Measurements from ENCODE around the gene POLR3A.
"Not testable (repeated sequence)": the region's sequence is repeated elsewhere in the genome, so short reads cannot be mapped to it uniquely, and the experiment has no call there.

POLR3A gene

DNA sequence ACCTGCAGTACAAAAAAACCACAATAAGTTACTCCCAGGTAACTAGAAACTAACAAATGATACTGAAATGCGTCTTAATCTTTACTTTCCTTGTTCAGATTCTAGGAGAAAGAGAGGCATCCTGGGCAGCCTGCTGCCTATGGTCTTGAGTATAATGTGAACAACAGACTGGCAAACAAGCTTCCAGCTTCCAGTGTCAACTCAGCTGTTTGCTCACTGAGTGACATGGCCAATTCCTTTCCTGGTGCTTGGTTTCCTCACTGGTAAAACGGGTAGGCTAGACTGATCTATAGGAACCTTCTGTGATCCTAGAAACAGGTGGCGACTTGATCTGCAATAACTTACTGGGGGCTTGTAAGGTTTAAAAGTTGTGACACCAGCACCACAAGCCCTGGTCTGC, 10.1 kb downstream of the POLR3A start:
- no peak for DNase-seq (ENCODE audit: low spot score)

DNA sequence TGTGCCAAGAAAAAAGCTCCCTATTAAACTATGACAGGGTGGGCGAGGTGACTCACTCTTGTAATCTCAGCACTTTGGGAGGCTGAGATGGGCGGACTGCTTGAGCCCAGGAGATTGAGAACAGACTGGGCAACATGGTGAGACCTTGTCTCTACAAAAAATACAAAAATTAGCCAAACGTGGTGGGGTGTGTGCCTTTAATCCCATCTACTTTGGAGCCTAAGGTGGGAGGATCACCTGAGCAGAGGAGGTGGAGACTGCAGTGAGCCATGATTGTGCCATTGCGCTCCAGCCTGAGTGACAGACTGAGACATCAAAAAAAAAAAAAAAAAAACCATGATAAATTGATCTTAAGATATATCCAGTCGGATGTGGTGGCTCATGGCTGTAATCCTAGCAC, 11.5 kb downstream of the POLR3A start:
- no peak for DNase-seq (ENCODE audit: low spot score)

DNA sequence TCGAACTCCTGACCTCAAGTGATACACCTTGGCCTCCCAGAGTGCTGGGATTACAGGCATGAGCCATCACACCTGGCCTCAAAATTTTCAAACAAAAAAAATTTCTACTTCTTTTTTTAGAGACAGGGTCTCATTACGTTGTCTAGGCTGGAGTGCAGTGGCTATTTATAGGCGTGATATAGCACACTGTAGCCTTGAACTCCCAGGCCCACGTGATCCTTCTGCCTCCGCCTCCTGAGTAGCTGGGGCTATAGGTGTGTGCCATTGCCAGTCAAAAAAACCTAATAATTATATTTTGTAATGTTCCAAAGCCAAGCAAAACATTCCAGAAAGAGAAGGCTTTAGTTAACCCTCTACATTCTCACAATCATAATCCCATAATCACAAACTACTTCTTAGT, 13.8 kb downstream of the POLR3A start:
- DNase-seq (ENCODE audit: low spot score): no peak

DNA sequence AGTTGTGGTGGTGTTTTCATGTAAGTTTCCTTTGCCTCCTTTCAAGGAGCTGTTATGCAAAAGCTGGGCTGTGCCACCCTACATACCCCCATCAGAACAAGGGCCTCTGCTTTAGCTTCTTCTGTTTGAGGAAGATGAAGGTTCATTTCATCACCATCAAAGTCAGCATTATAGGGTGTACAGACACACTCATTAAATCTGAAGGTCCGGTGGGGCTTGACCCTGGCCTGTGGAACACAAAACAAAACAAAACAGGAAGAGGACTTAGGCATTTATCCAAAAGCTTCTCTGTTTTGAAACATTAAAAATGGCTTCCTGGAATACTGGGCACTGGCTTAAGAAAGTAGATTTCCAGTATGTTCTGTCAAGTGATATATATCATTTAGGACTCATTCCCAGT, 15.8 kb downstream of the POLR3A start:
- no peak for DNase-seq (ENCODE audit: low spot score)

DNA sequence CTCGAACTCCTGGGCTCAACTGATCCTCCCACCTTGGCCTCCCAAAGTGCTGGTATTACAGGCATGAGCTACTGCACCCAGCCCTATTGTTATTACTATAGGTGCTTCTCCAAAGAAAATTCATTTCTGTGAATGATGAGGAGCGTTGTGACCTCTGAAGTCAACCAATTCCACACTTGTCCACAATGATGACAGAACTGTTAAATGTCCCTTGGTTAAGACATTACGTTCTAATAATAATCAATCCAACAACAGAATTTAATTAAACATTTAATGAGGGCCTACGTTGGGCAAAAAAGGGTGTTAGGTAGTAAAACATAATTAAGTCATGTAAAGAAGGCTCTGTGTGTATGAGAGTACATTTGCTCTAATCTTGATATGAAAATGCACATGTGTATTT, 18.2 kb downstream of the POLR3A start:
- no peak for DNase-seq (ENCODE audit: low spot score)

DNA sequence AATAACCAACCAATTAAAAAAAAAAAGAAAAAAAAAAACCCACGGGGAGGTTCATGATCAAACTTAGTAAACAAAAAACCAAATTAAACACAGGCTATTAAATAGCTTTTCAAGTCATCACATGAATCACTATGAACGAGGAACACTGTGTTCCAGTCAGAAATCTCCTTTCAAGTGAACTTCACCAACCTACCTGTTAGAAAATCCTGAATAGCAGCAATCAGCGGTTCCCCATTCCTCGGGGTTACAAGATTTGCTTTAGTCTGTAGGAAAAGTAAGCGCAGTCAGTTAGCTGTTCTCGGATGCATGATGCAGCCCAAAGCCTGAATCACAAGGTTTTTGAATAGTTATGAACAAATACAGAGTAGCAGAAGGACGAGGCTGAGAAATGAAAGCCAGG, 19.0 kb downstream of the POLR3A start:
- no peak for DNase-seq (ENCODE audit: low spot score)

DNA sequence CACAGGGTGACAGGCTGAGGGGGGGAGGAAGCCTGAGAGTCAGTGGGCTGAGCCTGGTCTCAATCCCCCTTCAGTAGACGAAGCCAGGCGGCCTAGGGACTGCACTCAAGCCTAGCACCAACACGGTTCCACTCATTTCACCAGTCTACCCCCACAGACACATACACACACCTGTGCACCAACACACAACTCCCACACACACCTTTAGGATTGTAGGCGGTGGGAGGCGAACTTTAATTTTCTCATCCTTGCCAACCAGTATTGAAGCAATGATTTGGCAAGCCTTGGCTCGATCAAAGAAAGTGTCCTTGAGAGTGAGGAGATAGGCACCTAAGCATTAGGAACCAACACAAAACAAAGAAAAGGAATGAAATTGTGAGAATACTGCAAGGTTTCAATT, 19.7 kb downstream of the POLR3A start:
- DNase-seq (ENCODE audit: low spot score): no peak

DNA sequence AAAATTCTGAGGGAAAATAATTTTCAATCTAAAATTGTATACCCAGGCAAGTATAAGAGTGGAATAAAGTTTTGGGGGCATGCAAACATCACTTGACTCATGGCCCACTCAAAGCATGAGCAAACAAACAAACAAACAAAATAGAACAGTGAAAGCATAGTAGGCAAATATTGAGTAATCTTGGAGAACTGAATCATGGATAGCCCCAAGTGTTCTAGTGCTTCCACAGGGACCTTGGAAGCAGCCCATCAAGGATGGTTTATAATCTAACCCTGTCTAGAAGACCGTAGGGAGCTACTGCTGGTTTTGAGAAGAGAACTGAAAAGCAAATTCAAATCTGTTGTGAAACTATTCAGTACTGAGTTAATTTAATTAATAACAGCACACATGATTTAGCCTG, 22.1 kb downstream of the POLR3A start:
- no peak for DNase-seq (ENCODE audit: low spot score)

DNA sequence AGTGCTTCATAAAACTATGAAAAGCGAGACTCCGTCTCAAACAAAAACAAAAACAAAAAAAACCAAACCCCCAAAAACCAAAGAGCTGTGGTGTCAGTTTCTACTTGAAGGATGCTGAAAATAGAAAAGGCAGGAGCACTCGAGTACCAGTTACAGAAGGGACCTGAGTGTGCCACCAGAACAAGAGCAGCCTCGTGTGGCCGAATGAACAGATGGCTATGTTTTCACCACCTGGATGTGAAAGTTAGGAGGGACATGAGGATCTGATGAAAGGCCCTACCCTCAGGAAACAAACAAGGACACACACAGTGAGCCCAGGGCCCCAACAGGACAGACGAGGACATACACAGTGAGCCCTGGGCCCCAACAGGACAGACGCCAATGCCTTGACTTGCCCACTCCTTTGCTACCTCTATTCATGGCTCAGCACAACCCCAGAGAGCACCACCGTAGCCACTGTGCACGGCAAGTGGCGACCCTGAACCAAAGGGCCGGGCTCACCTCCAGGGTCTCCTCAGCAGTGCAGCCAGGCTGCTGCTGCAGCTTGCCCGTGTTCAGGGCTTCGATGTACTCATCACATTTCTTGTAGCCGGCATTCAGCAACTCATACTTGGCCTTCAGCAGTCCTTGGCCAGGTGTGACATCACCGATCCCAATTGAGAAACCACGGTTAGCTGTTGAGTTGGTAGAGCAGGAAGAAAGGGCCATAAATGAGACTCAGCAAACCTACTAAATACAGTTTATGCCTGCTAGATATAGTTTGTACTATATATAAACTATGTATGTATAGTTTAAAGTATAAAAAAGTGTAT, 24.9 kb downstream of the POLR3A start:
- no peak for DNase-seq (ENCODE audit: low spot score)

DNA sequence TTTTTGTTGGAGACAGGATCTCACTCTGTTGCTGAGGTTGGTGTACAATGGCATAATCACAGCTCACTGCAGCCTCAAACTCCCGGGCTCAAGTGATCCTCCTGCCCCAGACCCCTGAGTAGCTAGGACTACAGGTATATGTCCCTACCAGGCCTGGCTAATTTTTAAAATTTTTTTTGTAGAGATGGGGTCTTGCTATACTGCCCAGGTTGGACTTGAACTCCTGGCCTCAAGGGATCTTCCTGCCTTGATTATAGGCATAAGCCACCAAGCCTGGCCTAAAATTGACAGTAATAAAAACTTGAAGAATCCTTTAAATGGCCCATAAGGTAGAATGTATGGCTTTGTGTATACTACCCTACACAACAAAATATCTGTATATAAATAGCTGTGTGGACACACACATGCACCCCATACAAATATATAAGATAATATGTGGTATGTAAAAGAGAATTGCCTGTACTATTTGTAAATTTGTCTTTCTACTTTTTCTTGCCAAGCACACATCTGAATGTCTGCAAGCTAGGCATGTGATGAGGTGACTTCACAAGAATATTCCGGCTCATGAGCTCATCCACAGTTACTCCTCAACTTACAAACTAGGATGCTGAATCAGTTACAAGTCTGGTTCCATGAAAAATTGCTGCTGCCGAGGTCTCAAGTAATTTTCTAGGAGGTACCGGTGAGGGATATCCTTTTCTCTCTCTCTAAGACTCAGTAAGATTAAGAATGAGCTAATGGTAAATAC, 26.6 kb downstream of the POLR3A start:
- DNase-seq (ENCODE audit: low spot score): no peak

DNA sequence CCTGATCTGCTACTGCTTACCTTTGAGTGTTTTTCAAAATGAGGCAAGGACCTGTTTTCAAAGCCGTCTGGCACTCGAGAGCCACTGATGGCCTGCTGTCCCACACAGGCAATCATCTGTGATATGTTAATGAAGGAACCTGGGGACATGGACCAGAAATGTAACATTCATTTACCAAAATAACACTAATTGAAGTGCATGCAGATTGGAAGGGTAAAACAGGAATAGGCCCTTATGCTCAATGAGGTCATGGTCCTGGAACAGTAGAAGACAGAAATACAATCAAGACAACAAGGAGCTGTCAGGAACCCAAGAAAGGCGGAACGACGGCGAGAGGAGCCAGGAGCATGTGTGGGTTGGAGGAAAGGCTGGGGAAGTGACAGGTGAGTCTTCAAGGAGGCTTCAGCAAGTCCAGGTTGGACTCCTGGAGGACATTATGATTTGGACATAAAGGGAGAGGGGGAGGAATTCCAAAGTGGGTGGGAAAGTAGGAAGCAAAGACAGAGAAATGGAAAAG, 28.3 kb downstream of the POLR3A start:
- no peak for DNase-seq (ENCODE audit: low spot score)

DNA sequence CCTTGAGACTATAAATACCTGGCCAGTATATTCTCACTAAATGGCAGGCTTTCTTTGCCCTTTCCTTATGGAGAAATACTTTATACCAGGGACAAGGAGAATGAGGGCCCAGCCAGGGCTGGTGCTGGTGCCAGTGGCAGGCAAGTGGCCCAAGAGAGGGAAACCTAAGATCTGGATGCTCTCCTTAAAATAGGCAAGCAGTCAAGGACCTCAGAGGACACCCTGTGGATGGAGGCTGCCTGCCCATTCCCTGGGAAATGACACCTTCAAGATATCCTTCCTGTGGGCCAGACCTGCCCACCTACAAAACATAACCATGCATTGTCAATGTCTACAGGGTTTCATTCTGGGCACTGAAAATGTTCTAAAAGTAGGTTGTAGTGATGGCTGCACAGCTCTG, 29.1 kb downstream of the POLR3A start:
- no peak for DNase-seq (ENCODE audit: low spot score)

DNA sequence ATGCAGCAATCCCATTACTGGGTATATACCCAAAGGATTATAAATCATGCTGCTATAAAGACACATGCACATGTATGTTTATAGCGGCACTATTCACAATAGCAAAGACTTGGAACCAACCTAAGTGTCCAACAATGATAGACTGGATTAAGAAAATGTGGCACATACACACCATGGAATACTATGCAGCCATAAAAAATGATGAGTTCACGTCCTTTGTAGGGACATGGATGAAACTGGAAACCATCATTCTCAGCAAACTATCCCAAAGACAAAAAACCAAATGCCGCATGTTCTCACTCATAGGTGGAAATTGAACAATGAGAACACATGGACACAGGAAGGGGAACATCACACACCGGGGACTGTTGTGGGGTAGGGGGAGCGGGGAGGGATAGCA, 30.5 kb downstream of the POLR3A start:
- not testable (repeated sequence) for DNase-seq (ENCODE audit: low spot score)

DNA sequence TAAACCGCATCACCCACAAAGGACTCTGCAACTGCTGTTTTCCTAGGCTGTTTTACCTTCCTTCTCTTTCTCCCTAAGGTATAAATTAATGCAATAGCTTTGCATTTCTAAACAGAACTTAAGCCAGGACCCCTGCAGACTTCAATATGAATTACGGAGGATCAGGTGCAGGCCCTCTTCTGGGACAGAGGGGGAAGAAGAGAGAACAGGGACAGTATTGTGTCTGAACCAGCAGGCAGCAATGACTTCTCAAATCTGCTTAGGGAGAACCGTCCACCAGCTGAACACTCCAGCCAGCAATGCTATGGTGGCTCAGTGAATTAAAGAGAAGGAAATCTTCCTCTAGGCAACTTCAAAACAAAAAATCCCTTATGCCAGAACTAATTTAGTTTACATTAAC, 35.7 kb downstream of the POLR3A start:
- DNase-seq (ENCODE audit: low spot score): no peak

DNA sequence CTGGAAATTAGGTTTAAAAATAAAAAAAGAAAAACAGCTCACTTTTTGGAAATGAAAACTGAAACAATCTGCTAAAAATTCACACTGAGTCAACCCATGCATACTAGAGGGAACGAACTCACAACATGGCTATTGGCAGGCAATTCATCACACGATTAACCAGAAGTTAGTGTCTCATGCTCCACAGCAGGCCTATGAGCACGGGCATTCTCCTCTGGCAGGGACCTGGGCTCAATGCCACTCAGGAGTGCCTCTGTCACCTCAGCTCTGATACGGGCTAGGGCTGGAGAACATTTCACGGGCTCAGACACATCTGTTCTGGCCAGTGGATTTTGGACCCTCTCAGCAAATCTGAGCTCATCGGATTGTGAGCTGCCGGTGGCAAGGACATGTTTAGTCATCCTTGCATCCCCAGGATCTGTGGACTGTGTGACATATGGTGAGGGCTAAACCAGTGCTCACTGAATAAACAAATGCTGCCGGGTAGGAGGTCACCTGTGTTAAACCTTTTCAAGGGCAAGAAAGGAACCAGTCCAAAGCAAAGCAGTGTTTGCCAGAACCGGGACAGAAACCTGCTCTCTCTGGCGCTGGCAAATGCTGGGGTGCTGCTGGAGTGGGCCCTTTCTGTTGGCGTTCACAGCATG, 40.1 kb downstream of the POLR3A start:
- DNase-seq (ENCODE audit: low spot score): no peak

DNA sequence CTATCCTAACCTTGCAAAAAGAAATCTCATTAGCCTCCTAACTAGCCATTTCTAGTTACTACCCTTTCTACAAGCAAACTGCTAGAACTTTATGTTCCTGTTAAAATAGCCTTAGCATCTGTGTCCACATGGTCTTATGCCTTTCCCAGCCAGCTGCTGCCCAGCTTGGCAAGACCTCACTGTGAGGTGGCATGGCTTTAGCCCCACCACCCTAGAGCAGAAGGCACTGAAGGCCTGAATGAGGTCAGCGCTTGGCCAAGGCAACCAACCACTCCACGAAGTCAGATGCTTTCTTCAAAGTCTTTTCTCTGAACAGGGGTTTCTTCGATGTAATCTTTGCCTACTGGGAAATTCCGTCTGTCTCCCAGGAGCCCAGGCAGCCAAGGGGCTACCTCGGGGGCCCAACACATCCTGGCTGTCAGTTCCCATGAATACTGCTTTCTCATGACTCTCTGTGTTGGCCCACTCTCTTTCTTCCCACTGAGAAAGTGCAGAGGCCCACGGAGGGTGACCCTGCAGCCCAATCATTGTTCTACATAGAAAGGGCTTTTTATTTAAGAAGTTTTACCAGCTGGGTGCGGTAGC, 41.6 kb downstream of the POLR3A start:
- DNase-seq (ENCODE audit: low spot score): no peak

DNA sequence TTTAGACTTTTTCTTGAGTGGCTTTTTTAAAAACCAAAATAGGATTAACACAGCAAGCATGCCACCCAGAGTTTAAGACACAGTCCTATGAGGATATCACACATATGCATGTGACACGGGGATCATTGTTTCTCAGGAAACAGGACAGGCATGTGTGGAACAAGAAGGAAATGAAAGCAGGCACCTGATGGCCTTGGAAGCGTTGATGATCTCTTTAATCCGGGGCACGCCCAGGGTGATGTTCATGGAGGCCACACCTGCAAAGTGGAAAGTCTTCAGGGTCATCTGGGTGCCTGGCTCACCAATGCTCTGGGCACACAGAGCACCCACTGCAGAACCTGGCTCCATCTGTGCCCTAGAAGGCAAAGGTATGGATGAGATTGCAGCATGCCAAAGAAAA, 44.3 kb downstream of the POLR3A start:
- DNase-seq (ENCODE audit: low spot score): no peak

DNA sequence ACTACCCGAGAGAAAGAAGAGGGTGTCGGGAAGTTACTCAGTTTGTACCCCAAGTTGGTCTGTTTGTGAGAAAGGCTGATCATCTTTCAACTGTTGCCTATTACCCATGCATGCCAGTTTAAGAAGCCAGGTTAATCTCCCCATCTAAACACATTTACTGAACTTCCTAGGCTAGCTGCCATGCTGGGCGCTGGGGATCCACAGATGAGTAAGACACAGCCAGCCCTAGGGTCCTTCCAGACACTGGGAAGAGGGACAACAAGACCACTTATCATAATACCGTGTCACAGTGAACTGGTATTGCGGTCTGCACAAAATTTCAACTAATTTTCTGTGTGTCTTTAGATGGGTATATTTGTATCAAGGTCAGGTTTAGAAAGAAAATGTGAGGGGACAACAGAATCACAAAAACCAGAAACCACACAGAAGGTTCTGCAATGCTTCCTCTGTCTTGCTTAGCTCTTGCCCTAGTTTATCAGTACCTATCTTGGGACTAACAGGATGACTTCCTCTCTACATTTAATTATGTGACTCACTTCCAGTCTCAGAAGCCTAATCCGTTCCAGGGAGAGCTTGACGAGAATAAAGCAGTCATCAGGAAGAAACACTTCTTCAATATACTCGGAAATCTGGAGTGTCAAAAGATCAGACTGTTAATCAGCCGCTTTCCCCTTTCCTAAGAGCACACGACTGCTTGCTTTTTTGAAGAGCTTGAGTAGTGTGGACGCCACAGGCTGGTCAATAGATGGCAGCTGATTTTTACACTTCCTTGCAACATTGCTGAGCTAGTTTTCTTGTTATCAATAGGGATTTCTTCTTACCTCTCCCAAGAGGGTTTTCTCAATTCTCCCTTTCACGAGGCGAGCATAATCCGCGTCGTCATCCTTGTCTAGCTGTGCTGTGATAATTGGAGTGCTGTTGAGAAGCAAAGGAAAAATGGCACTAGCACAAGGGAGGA, 45.7 kb downstream of the POLR3A start:
- no peak for DNase-seq (ENCODE audit: low spot score)

DNA sequence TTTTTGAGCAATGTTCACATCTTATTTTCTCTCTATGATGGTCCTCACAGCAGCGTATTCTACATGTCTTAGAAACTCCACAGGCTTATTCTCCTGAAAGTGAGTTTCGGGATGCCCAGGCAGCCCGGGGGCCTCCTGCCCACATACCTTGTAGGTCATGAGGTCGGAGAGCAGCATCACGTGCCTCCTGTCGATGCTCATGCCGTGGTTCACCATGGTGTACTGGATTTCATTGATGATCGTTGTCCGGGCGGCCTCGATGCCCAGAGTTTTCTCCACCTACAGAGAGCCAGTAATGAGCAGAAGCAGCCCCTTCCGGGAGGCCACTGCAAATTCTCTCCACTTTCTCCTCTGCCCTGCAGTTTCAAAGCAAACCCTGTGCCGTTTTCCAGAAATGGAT, 48.0 kb downstream of the POLR3A start:
- DNase-seq (ENCODE audit: low spot score): no peak

DNA sequence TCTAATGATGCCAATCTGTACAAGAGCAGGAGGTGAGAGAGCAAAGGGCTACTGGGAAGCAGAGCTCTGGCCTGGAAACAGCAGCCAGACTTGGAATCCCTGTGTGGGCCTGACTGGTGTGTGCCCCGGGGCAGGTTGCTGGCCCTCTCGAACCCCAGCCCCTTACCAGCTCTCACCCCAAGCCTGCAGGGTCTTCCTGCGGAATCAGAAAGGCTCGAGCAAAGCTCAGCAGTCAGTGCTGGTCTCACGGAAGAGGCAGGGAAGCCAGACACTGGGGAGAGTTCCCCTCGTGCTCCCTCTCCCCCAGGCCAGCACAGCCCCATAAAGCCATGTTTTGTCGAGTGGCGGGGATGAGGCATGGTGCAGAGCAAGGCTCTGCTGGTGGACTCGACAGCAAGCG, 50.1 kb downstream of the POLR3A start:
- no peak for DNase-seq (ENCODE audit: low spot score)

DNA sequence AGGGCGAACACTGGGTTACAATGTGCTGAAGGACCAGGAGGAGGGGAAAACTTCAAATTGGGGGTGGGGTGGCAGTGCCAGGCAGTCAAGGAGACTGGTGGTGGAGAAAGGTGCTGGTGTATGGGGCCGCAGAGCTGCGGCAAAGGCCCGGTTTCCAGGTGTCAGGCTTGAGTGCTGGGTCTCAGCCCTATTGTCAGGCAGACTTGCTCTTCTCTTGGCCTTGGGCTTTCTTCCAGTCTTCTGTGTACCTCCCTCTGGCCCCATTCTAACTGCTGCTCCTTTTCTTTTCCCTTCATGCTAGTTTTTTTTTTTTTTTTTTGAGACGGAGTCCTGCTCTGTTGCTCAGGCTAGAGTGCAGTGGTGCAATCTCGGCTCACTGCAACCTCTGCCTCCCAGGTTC, 51.0 kb downstream of the POLR3A start:
- DNase-seq (ENCODE audit: low spot score): no peak
